ENCODE results near the gene POLR3G. TPM values are rescaled to one million over a fixed set of nuclear protein-coding genes. Genes with fewer than 3 reads are reported as not detected.

POLR3G gene, protein sequence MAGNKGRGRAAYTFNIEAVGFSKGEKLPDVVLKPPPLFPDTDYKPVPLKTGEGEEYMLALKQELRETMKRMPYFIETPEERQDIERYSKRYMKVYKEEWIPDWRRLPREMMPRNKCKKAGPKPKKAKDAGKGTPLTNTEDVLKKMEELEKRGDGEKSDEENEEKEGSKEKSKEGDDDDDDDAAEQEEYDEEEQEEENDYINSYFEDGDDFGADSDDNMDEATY
- 1 to 10 TPM in 1 of 4 donors, under 1 TPM in 2, not detected in 1; 0.53 to 1.3 (median 0.76) TPM for total RNA-seq

DNA sequence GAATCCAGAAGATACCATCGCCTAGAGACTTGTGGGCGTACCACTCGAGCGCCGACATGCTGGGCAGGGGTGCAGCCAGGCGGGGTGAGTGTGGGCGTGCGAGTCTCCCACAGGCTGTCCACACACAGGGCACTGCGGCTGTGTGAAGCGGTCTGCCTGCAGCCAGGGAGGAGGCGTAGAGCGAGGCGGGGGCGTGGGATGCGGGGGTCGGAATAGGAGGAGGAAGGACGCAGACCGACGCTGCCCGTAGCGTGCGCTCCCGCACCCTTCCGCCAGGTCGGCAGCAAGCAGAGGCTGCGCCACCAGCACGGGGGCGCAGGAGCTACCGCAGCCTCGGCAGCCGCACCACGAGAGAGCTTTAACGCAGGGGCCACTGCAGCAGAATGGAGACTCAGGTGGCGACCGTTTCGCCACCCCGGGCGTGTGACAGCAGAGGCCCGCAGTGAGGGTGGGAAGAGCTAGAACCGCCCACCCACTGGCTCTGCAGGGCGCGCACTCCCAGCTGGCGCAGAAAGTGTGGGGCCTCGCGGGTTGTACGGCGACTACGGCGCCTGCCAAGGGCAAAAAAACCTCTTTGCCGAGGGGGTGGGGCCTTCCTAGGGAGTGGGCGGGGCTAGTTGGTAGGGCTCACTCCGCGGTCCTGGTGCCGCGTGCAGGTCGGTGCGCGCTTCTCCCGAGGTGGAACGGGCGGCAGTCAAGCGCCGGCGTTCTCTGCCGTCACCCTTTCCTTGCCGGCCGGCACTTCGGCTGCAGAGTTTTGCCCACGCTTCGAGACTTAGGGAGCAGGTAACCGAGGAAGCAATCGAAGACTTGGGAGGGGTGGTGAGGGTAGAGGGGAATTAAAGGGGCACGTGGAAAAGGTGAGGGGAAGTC lies at the start of gene POLR3G, which contains the start of gene MBLAC2:
POLR3G (plus strand) TSS at position 630 of the 873 bp plus-strand sequence. CDS start 10,704 bp downstream, outside the sequence.
MBLAC2 (minus strand) TSS at position 537 of the 873 bp plus-strand sequence; CDS start at position 58, 479 bp downstream.
- TF ChIP-seq POLR2A (IDR thresholded peaks at IDR 0.05) = peak; percentile 77 to 85
- peak; percentile 2 to 63 (median 56) for TF ChIP-seq CTCF (IDR thresholded peaks at IDR 0.05)
- peak within 1 kb of the TSS; percentile 50 to 90 (median 78) for H3K27ac ChIP-seq
- H3K36me3 ChIP-seq = no peaks in the 10 kb centered on the region
- no peaks in the 10 kb centered on the region for H3K27me3 ChIP-seq
- H3K4me1 ChIP-seq = peaks cover 0 to 11% (median 0%) of the 10 kb centered on the region in 4 donors
- H3K4me3 ChIP-seq = peak within 1 kb of the TSS; percentile 57 to 87 (median 82)
- no peaks in the 10 kb centered on the region for H3K9me3 ChIP-seq
- peak; percentile 92 to 97 (median 95) for DNase-seq

- peak in 4 of 6 experiments; percentile 29 to 36 (median 33) for TF ChIP-seq CTCF (IDR thresholded peaks at IDR 0.05)
- TF ChIP-seq POLR2A (IDR thresholded peaks at IDR 0.05) = no peak
- Histone ChIP-seq H3K27me3 (no peaks in the 10 kb centered on the region), H3K27ac (no peak overlapping the region), H3K9me3 (no peaks in the 10 kb centered on the region), H3K36me3 (no peaks in the 10 kb centered on the region), H3K4me3 (no peak overlapping the region), H3K4me1 (no peaks in the 10 kb centered on the region)
- peak in 2 of 3 donors; percentile 22 to 54 for DNase-seq
Measured at GRCh38 chr5:90434116-90434714, 40.4 kb upstream of the POLR3G start.

DNA sequence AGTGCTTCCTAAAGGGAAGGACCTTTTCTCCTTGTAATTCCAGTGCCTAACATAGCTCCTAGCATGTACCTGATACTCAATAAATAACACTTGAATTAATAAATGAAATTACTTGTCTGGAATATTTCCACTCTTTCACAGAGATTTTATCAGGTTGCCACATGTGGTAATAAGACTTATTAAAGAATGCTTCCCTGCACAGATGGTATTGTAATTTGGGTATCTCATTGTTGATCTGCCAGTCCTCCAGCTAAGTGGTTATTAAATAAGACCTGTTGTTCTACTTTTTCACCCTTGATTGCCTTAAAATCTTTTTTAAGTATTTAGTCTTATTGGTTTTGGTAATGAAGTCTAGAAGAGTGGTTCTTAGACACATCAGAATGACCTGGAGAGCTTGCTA lies 37.0 kb upstream of the POLR3G start:
- no peak overlapping the region for H3K4me3 ChIP-seq
- TF ChIP-seq CTCF (IDR thresholded peaks at IDR 0.05) (no peak), POLR2A (IDR thresholded peaks at IDR 0.05) (no peak)
- no peaks in the 10 kb centered on the region for H3K9me3 ChIP-seq
- H3K36me3 ChIP-seq = no peaks in the 10 kb centered on the region
- H3K4me1 ChIP-seq = no peaks in the 10 kb centered on the region
- H3K27ac ChIP-seq = no peak overlapping the region
- no peaks in the 10 kb centered on the region for H3K27me3 ChIP-seq
- no peak for DNase-seq

- H3K4me1 ChIP-seq = no peaks in the 10 kb centered on the region
- H3K4me3 ChIP-seq = no peak overlapping the region
- H3K9me3 ChIP-seq = no peaks in the 10 kb centered on the region
- no peak overlapping the region for H3K27ac ChIP-seq
- TF ChIP-seq CTCF (IDR thresholded peaks at IDR 0.05) (no peak), POLR2A (IDR thresholded peaks at IDR 0.05) (no peak)
- H3K36me3 ChIP-seq = no peaks in the 10 kb centered on the region
- DNase-seq = no peak
- H3K27me3 ChIP-seq = no peaks in the 10 kb centered on the region
Measured at GRCh38 chr5:90438100-90438499, 36.6 kb upstream of the POLR3G start.

DNA sequence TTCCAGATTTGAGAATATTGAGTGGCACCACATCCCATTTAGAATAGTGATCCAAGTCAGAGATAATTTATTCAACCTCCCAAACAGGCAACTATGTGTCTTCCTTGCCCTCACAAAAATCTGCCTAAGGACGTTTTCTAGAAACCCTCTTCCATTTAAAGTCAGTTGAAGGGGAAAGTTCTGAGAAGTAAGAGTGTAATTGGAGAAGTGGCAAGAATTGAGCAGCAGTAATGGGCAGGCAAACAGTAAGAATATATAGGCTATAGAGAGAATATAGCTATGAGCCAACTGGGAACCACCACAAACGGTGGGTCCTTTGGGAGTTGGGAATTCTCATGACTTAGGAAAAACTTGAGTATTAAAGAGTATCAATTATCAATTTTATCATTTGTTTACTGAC lies 34.0 kb upstream of the POLR3G start:
- Histone ChIP-seq H3K9me3 (no peaks in the 10 kb centered on the region), H3K4me1 (no peaks in the 10 kb centered on the region), H3K36me3 (no peaks in the 10 kb centered on the region), H3K4me3 (no peak overlapping the region), H3K27me3 (no peaks in the 10 kb centered on the region), H3K27ac (no peak overlapping the region)
- no peak for DNase-seq
- no peak for TF ChIP-seq CTCF (IDR thresholded peaks at IDR 0.05)
- no peak for TF ChIP-seq POLR2A (IDR thresholded peaks at IDR 0.05)
